HG03103 (cell line): ENCODE results near the gene SYNPO2.
A peak's percentile ranks its signal among the peaks of the same experiment; 100 is the strongest.

Experiments
- ATAC-seq: cut with Tn5 transposase; IDR thresholded peaks from one replicate; pipeline ENCODE4 v1.9.1; 2021; ENCODE audit warnings: low read depth; ENCODE audit not compliant: unreplicated experiment

Gene SYNPO2, protein sequence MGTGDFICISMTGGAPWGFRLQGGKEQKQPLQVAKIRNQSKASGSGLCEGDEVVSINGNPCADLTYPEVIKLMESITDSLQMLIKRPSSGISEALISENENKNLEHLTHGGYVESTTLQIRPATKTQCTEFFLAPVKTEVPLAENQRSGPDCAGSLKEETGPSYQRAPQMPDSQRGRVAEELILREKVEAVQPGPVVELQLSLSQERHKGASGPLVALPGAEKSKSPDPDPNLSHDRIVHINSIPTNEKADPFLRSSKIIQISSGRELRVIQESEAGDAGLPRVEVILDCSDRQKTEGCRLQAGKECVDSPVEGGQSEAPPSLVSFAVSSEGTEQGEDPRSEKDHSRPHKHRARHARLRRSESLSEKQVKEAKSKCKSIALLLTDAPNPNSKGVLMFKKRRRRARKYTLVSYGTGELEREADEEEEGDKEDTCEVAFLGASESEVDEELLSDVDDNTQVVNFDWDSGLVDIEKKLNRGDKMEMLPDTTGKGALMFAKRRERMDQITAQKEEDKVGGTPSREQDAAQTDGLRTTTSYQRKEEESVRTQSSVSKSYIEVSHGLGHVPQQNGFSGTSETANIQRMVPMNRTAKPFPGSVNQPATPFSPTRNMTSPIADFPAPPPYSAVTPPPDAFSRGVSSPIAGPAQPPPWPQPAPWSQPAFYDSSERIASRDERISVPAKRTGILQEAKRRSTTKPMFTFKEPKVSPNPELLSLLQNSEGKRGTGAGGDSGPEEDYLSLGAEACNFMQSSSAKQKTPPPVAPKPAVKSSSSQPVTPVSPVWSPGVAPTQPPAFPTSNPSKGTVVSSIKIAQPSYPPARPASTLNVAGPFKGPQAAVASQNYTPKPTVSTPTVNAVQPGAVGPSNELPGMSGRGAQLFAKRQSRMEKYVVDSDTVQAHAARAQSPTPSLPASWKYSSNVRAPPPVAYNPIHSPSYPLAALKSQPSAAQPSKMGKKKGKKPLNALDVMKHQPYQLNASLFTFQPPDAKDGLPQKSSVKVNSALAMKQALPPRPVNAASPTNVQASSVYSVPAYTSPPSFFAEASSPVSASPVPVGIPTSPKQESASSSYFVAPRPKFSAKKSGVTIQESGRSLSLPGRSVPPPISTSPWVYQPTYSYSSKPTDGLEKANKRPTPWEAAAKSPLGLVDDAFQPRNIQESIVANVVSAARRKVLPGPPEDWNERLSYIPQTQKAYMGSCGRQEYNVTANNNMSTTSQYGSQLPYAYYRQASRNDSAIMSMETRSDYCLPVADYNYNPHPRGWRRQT

DNA sequence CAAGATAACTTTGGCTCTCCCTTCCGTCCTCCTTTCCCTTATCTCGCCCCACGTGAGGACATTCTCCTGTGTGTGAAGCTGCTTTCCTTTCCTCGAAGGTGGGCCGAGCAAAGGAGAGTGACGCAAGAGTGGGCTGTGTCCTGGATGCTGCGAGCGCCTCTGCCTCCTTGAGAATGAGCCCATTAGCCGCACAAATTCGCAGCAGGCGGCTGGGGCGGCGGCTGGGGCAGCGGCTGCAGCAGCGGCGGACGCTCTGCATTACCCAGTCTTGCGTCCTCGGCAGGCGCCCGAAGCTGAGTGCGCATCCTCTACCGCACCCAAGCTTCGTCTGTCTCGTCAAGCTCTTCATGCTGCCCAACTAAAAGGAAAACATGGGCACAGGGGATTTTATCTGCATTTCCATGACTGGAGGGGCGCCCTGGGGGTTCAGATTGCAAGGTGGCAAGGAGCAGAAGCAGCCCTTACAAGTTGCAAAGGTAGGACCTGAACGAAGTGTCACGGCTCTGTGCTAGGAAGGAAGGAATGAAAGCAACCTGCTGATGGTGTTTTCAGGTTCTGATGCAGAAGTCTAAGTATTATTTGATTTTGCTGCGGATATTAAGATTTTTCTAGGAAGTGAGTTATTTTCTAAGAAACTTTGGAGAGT is at the start of gene SYNPO2:
TSS of gene SYNPO2 (plus strand) at position 189 of the 646 bp plus-strand sequence. CDS start at position 372, 183 bp downstream.
- peak; percentile 87 for ATAC-seq

DNA sequence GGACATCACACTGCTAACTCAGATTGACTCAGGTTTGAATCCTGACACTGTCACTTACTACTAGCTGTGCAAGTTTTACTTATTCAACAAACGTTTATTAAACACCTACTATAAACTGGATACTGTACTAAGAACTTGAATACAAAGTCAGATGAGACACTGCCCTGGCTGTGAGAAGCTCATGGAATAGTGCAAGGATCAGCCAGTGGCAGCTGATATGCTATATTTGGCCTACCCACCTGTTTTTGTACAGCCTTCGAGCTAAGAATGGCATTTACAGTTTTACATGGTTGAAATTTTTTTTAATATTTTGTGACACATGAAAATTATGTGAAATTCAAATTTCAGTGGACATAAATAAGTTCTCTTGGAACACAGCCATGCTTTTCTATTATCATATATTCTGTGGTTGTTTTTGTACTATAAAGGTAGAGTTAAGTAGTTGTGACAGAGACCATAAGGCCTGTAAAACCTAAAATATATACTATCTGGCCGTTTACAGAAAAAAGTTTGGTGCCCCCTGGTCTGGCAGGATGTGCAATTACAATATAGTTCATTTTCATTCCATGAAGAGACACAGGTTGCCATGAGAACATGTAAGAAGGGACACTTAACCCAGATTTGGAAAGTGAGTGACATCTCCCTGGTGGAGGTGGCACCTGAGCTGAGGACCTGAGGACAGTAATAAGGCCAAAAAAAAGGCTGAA is 49.3 kb upstream of the SYNPO2 start:
- ATAC-seq, result no peak

DNA sequence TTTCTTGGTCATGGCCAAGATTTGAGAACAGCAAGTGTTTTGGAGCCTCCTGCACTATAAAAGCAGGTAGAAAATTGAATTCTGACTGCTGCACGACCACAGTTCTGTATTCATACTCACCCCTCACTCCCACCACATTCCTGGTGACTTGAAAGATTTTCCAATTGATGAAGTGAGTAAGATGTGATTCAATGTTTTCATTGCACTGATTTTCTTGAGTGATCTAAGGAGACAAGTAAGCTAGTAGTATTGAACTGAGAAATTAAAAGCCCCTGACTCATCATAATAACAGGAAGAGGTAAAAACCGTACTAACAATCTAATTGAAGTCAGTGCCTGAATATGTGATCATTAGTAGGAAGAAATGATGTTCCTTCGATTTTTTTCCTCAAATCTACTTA is 46.6 kb upstream of the SYNPO2 start:
- ATAC-seq, result no peak

DNA sequence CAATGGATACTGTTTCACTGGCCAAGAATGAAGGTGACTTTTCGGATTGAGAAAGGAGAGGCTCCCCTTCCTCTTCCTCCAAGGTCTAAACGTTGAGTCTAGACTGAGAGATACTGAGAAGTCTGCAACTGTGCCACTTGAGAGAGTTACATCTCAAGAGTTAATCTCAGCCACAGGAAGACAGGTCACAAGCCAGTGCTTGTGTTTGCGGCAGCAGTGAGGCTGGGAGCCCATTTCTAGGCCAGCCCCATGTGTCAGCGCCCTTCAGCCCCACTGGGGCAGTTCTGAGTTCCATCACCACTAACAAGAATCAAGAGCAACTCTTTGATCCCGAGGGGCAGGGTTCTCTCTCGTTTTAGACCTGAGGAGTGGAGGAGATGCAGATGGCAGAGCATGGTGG is 45.4 kb upstream of the SYNPO2 start:
- ATAC-seq, result no peak

DNA sequence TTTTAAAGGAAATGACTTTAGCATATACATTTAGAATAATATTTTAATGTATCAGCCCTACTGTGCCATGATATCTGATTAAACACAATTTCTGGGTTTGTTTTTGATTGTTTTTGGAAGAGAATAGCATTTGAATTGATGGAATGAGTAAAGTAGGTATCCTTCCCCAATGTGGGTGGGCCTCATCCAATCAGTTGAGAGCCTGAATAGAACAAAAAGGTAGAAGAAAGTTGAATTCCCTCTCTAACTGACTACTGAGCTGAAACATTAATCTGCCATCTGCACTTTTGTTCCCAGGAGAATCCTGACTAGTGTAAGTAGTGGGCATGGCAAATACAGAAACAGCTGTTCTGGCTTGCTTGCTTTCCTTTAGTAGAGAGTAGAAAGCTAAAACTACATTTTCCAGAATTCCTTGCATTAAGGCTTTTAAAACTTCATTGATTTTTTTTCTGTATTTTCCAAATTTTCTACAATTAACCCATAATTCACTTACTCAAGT is 43.1 kb upstream of the SYNPO2 start:
- ATAC-seq, result no peak

DNA sequence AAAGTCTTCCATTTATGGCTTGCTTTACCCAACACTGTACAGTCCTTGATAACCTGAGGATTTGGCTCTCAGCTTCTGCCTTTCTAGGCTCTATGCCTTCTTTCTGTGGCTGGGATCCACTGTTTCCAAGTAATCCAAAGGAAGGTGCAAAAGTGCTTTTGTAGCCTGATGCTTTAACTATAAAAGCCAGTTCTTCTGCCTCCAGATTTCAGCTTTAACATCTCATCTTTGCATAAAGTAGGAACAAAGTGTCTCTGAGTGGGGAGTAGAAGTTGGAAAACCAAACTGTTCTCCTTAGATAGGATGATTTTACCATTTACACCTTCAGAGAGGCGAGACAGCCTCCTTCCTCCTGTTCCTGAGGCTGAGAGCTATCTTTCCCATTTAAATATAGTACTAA is 41.7 kb upstream of the SYNPO2 start:
- ATAC-seq, result no peak

DNA sequence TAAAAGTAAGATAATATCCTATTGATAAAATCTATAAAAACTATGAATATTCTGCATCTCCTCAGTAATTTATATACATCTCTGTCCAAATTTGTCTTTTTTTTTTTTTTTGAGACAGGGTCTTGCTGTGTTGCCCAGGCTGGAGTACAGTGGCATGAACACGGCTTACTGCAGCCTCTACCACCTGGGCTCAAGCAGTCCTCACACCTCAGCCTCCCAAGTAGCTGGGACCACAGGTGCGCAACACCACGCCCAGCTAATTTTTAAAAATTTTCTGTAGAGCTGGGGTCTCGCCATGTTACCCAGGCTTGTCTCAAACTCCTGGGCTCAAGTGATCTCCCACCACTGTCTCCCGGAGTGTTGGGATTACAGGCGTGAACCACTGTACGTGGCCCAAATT is 40.4 kb upstream of the SYNPO2 start:
- ATAC-seq, result no peak

DNA sequence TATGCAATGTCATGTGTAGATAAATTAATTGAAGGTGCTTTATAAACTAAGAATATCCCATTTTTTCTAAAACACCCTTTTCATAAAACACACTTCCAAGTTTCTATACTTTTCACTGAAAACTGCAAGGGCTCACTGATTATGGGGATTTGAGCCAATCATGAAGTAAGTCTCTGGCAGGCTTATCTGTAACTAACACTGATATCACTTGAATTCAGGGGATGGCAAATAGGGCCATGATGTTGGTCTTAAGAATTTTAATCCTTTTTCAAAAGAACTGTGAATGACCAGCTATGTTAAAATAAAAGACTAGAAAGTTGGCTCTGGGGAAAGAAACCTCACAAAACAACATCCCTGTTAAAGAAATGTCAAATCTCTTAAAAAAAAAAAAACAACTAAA is 39.8 kb upstream of the SYNPO2 start:
- ATAC-seq, result no peak

DNA sequence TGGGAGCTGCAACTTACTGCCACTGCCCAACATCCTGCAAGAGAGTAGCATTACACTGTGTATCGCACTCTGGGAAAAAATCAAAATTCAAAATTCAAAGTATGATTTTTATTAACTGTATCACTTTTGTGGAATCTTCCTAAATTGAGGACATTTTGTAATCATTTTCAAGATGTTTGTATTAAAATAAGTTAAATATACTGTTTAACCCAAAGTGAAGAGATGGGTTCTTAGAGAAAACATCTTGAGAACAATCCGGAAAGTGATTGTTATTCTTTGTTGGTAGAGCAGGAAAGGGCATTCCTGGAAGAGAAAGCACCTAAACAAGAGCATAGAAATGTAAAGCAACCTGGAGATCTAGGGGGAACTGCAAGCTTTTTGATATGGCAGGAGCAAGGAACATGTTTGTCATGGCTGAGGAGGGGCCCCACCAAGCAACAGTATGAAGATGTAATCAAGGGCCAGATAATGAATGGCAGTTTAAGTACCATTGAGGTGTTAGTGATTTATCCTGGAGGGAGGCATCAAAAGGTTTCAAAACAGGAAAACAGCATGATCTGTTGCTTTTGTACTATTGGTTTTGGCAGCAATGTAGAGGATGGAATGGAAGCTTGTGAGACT is 38.7 kb upstream of the SYNPO2 start:
- no peak for ATAC-seq

DNA sequence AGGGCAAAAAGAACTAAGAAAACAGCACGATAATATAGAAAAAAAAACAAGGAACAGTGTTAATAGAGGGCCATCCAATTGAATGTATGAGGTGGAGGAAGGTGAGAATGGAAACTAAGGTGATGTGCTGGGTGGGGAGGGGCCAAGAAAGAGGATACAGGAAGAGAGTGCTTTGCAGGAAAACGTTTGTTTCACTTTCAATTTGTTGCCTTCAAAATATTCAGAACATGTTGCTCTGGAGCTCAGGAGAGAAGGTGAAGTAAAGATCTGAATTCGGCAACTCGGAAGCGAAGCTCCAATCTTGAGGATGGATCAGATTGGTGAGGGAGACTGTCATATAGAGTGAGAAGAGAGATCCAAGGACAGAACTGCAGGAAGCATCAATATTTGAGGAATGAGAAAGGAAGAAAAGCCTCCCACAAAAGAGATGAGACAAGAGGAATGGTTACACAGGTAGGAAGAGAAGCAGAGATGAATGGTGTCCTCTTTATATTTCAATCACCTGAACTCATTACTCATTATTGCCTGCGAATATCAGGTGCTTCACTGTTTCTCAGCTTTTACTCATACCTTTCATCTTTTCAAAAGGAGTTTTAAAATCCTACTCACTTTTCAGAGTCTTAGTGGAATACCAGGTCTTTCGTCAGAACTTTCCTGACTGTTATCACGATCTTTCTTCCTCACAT is 38.0 kb upstream of the SYNPO2 start:
- peak; percentile 80 for ATAC-seq

DNA sequence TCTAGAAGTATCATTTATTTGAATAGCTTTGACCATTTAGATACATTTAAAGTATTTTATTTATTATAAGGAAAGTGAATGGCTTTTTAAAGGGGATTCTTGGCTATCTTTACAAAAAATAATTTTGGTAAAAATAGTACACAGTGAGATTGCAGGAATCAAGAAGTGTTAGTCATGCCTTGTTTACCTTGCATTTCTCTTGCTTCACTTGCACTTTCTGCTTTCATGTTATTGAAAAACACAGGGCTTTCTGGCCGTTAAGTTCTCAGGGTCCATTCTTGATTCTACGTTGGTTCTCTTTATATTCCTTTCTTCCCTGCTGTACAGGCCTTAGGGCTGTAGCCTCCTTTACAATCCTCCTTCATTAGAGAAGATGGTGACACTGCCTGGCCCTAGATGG is 30.9 kb upstream of the SYNPO2 start:
- no peak for ATAC-seq

DNA sequence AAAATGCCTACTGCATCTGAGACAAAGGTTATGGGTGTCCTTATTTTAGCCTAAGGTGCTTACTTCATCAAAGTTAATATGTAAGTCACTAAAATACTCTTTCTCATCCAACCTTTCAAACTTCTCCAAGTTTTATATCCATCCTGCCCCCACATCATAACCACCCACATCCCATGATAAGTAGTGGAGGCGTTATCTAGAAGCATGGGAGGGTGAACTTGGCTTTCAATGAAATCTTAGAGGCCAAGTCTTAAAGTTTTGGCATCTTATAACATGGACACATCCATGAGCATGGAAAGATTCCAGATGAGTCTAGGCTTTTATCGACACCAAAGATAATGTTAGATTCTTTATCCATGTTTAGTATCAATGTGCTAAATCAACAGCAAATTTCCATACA is 29.9 kb upstream of the SYNPO2 start:
- no peak for ATAC-seq

DNA sequence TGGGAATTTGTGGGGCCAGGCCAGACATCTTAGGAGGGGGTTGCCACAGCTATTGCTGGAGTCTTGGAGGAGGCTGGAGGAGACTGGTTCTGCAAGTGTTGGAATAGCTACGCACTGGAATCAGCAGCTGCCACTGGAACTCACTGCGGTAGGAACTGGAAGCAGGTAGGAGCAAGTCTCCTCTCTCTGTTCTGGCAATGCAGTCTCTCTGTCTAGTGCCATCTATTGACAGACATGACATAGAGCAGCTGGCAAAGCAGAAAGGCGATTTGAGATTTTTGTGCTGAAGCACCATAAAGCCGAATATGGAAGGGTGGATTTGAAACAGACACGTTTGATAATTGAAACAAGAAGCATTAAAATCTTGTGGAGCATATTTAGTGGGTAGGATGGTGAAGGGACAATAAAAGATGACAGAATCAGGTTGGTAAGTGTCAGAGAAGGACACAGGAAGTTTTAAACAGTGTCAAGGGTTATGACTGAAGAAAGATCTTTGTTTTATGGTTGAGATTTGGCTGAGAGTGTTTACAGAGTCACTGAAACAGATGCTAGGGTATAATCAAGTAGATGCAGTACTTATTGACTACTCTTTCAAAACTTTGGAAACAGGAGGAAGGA is 23.5 kb upstream of the SYNPO2 start:
- peak; percentile 58 for ATAC-seq

DNA sequence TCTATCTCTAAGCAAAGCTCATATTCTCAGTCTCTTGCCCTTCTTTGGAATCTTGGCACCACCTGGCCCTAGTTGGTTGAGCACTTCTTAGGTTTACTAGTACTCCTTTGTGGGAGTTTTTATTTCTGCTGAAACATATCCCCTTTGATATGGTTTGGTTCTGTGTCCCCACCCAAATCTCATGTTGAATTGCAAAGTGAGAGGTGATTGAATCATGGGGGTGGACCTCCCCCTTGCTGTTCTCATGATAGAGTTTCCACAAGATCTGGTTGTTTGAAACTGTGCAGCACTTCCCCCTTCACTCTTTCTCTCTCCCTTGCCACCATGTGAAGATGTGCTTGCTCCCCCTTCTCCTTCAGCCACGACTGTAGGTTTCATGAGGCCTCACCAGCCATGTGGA is 22.2 kb upstream of the SYNPO2 start:
- ATAC-seq, result no peak

DNA sequence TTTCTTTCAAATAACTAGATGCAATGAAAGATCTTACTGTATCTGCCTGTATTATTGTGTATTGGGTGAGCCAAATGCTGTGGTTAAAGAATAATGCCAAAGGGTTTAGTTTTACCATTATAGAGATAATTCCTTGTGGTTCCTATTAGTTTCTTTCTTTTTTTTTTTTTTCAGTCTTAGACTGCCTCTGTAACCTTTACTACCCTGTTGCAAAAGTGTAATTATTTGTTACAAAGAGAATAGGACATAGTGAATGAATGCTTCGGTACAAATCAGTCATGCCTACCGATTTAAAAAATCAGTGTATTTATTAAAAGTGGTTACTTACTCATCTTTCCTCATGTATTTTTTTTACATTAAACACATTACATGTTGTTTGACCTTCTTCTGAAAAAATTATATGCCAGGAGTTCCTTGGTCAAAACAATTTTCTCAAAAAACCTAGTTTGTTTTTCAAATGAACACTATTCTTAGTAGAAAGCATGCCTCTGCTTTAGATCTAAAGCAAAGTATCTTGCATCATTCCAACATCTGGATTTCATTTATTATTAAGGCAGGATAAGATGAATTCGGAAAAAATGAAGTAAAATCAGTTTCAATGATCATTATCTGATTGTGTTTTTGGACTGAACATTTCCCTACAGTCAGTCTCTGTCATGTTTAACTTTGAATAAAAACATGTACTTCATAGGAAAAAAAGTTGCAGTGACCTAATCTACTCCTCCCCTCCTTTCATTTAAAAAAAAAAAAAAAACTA is 21.2 kb upstream of the SYNPO2 start:
- ATAC-seq, result no peak

DNA sequence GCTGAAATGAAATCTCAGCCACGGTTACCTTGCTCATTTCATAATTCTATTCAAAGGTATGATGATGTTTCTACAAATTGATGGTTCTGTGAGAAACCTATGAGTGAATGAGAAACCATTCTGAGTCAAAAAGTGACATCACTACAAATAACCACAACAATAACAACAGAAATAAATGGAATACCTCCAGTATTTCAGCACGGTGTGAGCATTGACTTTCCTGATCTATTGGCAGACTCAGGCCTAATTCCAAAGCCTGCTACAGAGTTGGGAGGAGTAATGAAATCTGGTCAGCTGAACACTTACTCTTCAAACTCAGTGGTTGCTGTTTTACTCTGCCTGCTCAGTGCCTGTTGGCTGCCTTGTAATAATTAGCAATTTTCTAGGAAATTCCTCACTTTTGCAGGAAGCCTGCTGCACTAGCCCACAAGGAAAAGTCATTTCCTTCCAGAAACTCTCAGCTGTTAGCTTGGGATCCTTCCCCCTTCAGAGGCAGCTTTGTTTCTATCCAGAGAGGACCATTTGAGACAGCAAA is 18.8 kb upstream of the SYNPO2 start:
- ATAC-seq, result no peak

DNA sequence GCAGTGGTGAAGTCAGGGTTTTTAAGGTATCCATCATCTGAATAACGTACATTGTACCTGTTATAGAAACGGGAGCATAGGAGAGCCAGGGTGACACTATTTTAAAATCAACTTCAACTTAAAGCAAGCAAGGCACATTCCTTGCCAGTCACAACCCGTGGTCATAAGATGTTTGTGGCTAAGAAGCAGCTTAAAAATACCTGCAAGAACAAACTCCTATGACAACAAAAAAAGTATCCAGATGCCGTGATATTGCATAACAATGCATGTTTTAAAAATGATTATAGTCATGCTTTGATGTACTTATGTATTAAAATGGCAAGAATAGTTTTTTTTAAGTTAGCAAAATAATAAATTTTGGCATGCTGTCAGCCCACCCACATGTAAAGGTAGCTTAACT is 16.5 kb upstream of the SYNPO2 start:
- ATAC-seq, result no peak
